HG03457 (cell line): ENCODE data around the gene TTI1.
"Not testable (repeated sequence)": the region's sequence is repeated elsewhere in the genome, so short reads cannot be mapped to it uniquely, and the experiment has no call there.

Experiments used
- ATAC-seq: cut with Tn5 transposase; IDR thresholded peaks from one replicate; pipeline ENCODE4 v1.9.1; 2021; ENCODE audit warnings: moderate number of reproducible peaks; ENCODE audit not compliant: unreplicated experiment

The TTI1 gene

GRCh38 chr20:38012332-38012731 is 20.9 kb downstream of the TTI1 start:
- no peak for ATAC-seq

GRCh38 chr20:38011696-38012095 is 21.6 kb downstream of the TTI1 start:
- ATAC-seq, result no peak

DNA sequence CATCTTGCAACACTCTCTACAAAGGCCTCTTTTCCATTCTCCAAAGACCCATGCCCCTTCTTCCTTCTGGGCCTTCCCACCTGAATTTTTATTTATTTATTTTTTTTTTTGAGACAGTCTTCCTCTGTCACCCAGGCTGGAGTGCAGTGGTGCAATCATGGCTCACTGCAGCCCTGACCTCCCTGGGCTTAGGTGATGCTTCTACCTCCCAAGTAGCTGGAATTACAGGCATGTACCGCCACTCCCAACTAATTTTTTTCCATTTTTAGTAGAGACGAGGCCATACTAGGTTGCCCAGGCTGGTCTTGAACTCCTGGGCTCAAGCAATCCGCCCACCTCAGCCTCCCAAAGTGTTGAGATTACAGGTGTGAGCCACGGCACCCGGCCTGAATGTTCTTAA is 23.8 kb downstream of the TTI1 start:
- not testable (repeated sequence) for ATAC-seq

- no peak for ATAC-seq
Measured at GRCh38 chr20:38008233-38008944, 24.9 kb downstream of the TTI1 start.

GRCh38 chr20:38007526-38007925 is 25.7 kb downstream of the TTI1 start:
- ATAC-seq, result no peak

- ATAC-seq, result no peak
Measured at GRCh38 chr20:38005903-38006302, 27.4 kb downstream of the TTI1 start.

DNA sequence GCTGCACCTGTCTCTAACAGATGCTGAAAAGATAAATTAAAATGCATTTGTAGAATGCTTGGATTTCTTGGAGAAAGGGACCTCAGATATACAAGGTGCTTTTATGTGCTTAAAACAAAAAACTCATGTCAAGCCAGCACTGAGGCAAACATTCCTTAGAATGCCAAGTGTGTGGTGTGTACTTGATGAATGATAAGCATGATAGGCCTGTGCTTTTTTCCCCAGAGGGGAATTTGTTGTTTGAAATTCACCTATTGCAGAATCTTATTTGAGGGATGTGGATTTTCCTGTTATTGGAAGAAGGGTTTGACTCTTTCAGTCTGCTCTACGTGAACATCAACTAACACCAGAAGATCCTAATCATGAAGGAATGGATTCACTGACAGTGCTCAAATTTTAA is 28.8 kb downstream of the TTI1 start:
- ATAC-seq, result no peak

GRCh38 chr20:38002422-38002821 is 30.8 kb downstream of the TTI1 start:
- ATAC-seq, result no peak

DNA sequence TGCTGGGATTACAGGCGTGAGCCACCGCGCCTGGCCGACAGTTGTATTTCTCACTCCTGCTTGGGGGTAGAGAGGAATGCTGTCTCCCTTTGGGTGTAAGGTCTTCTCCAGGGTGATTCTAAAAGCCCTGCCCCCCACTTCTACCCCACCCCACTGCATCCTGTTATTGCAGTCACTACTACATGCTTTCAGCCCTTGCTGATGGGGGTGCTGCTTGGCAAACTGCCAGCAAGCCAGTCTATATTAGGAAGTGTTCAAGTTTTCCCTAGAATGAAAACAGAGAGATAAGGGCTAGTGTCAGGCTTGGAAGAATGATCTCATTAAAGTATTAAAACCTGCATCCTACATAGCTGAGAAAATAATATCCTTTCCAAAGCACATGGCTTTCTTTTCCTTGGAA is 31.3 kb downstream of the TTI1 start:
- ATAC-seq, result no peak

GRCh38 chr20:38001173-38001875 is 31.9 kb downstream of the TTI1 start:
- no peak for ATAC-seq

- no peak for ATAC-seq
Measured at GRCh38 chr20:38000293-38000692, 33.0 kb downstream of the TTI1 start.

DNA sequence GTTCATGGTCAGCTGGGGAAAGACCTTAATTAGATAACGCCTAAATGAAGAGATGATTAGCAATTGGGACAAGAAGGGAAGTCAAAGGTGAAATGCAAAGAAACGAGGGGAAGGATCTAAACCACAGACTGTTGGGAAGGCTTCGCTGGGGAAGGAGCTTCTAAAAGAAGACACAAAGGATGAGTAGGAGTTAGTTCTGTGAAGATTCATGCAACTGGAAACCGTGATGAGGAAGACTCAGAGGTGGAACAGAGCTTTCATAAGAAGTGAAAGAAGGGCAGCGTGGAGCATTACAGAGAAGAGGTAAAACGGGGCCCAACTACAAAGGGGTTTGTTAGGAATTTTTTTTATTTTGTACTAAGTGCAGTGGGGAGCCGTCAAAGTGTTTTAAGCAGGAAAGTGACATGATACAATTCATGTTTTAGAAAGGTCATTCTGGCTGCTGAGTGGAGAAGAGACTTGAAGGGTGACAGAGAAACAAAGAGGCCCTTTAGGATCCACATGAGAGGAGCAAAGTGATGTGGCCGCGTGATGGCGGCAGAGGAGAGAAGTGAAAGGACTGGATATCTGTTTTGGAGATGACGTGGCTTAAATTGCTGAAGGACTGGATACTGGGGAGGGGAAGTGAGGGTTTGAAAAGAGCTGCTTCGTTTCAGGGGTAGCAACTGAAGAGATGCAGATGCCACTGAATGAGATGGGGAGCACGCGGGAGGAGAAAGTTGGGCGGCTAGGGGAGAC is 33.6 kb downstream of the TTI1 start:
- ATAC-seq, result no peak

- no peak for ATAC-seq
Measured at GRCh38 chr20:37997516-37997915, 35.7 kb downstream of the TTI1 start.

- no peak for ATAC-seq
Measured at GRCh38 chr20:37995856-37996605, 37.2 kb downstream of the TTI1 start.

DNA sequence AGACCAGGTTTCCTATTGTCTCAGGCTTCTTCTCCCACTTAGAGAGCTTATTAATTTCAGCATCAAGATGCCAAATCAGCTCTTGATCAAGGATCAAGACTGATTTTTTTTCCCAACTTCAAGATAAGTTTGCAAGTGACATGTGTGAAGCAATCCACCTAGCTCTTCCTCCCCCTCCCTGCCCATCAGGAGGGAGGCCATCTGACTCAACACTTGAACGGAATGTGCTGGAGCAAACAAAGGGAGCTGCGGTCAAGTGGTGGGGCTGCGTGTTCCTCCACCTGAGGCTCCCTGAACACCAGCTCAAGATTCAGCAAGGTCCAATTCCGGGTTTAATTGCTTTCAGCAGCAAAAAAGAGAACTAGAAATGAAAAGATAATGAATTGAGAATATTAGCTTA is 38.7 kb downstream of the TTI1 start:
- no peak for ATAC-seq

- no peak for ATAC-seq
Measured at GRCh38 chr20:37992802-37993409, 40.4 kb downstream of the TTI1 start.

GRCh38 chr20:37991908-37992307 is 41.3 kb downstream of the TTI1 start:
- no peak for ATAC-seq

GRCh38 chr20:37991157-37991866 is 41.9 kb downstream of the TTI1 start:
- ATAC-seq, result no peak

DNA sequence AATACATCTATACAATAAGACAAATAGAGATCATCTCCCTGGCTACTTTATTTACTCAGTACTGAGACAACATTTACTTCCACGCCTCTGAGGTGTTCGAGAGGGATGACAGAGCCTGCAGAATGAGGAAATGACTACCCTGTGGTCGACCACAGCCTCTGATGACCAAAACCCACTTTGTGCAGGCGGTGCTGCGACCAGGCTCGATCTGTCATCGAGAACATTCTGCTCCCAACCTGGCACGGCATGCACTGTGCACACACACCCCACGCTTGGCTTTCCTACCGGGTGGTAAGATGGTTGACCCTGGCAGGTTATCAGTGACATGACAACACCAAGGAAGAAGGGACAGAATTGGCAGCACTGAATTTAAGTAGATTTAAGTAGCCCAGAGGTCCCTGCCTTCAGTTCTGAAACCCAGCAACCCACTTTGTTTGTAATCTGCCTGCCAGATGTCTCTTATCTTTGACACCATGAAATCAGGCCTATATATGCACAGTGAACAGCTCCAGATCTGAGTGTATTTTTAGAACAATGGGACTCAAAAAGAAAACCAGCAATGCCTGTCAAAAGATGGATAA is 42.6 kb downstream of the TTI1 start:
- peak; percentile 78 for ATAC-seq
